ENCODE results near the gene METTL8. TPM values are rescaled to one million over a fixed set of nuclear protein-coding genes. Genes with fewer than 3 reads are reported as not detected.

METTL8 gene
- total and polyA plus RNA-seq, 9 donors: 4.5 to 33.0 (median 17.2) TPM

DNA sequence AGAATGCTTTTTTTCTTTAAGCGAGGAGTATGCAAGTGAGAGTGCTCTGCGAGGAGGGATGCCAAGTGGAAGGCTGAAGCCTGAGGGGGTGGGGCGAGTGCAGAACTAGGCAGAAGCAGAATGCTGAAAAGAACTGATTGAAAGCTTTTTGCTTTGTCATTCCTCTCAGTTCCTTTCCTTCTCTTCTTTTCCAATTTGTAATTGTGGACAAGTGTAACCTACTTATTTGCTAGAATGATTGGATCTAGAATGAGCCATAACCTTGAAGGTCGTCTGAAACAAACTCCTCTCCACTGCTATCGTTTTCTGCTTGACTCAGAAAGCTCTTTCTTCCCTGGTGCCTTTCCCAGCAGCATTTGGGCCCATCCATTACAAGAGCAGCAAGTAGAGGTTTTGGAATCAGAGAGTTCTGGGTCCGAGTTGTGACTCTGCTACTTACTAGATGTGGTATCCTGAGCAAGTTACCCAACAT lies 115.3 kb downstream of the METTL8 start:
- 33 to 36% (median 34%) methylated on average over 6 of the region's 6 CpGs for WGBS, 3 donors
- no peaks in the 10 kb centered on the region for H3K36me3 ChIP-seq
- intact Hi-C loops (cut with DNase I): no loop called here
- TF ChIP-seq EP300 (IDR thresholded peaks at IDR 0.05) (no peak), POLR2A (IDR thresholded peaks at IDR 0.05) (no peak)
- TF ChIP-seq, protein P1, sequence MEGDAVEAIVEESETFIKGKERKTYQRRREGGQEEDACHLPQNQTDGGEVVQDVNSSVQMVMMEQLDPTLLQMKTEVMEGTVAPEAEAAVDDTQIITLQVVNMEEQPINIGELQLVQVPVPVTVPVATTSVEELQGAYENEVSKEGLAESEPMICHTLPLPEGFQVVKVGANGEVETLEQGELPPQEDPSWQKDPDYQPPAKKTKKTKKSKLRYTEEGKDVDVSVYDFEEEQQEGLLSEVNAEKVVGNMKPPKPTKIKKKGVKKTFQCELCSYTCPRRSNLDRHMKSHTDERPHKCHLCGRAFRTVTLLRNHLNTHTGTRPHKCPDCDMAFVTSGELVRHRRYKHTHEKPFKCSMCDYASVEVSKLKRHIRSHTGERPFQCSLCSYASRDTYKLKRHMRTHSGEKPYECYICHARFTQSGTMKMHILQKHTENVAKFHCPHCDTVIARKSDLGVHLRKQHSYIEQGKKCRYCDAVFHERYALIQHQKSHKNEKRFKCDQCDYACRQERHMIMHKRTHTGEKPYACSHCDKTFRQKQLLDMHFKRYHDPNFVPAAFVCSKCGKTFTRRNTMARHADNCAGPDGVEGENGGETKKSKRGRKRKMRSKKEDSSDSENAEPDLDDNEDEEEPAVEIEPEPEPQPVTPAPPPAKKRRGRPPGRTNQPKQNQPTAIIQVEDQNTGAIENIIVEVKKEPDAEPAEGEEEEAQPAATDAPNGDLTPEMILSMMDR (IDR thresholded peaks at IDR 0.05): no peak
- no peaks in the 10 kb centered on the region for H3K4me1 ChIP-seq (ENCODE audit: insufficient read depth)
- no peak overlapping the region for H3K27ac ChIP-seq
- H3K27me3 ChIP-seq: no peaks in the 10 kb centered on the region
- H3K4me3 ChIP-seq: no peak overlapping the region
- DNase-seq: no peak
- no peaks in the 10 kb centered on the region for H3K9me3 ChIP-seq

DNA sequence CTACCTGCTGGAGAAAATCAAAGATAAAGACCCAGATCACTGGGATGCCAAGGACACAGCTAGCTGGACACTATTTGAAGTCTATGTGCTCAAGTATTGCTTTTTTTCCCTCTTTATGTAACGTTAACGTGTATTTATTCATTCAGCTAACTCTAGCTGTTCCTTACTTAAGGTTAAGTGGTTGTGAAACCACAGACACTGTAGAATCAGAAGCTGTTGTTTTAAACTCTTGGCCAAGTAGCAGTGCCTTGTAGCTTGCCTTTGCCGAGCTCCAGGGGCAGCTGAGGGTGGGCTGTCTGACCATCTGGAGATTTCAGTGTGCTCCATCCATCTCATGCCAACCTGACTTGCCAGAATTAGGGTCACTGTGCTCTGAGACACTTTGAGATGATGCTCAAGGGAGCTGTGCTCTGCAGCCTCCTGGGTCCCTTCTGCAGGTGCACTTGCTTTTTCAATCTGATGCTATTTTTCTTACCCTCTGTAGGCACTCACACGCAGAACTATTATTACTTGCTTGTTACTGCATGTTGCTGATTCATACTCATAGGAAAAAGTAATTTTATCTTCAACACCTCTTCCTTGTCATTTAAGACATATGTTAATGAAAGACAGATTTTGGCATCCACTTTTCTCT lies 116.2 kb downstream of the METTL8 start:
- TF ChIP-seq, protein P1 (IDR thresholded peaks at IDR 0.05): no peak
- TF ChIP-seq EP300 (IDR thresholded peaks at IDR 0.05) (no peak), POLR2A (IDR thresholded peaks at IDR 0.05) (no peak)
- Histone ChIP-seq H3K27ac (no peak overlapping the region), H3K27me3 (no peaks in the 10 kb centered on the region), H3K9me3 (no peaks in the 10 kb centered on the region), H3K4me1 (ENCODE audit: insufficient read depth) (no peaks in the 10 kb centered on the region), H3K36me3 (no peaks in the 10 kb centered on the region), H3K4me3 (no peak overlapping the region)
- WGBS, 3 donors: 44 to 74% (median 57%) methylated on average over 4 of the region's 4 CpGs
- intact Hi-C loops (cut with DNase I): no loop called here
- no peak for DNase-seq

DNA sequence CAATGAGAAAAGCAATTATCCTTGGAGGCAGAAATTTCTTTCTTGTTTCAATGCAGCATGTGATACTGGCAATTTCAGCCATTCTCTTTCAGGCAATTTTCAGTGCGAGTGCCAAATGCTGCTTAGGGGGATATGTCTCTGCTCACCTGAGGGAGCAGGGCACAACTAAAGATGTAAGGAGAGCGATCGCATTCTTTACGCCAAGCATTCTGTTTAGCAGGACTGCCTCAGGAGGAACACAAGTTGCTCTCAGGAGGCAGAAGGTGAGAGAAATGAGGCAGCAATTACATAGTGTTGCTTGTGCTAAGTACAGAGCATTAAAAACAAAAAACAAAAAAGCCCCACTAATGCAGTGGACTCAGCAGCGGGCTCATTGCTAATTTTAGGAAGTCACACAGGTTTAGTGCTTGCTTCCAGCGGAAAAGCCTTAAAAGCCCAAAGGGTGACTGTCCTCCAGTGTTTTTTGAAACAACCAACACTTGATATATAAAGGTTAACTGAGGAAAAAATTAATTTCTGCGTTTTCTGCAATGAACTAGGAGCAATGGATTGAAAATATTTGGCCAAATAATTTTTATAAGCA lies 116.9 kb downstream of the METTL8 start:
- Histone ChIP-seq H3K9me3 (no peaks in the 10 kb centered on the region), H3K27me3 (no peaks in the 10 kb centered on the region), H3K4me1 (ENCODE audit: insufficient read depth) (no peaks in the 10 kb centered on the region), H3K36me3 (no peaks in the 10 kb centered on the region), H3K27ac (no peak overlapping the region), H3K4me3 (no peak overlapping the region)
- 71 to 79% (median 74%) methylated on average over 7 of the region's 7 CpGs for WGBS, 3 donors
- TF ChIP-seq POLR2A (IDR thresholded peaks at IDR 0.05) (no peak), EP300 (IDR thresholded peaks at IDR 0.05) (no peak)
- TF ChIP-seq, protein P1 (IDR thresholded peaks at IDR 0.05): no peak
- no peak for DNase-seq
- intact Hi-C loops (cut with DNase I): no loop called here

DNA sequence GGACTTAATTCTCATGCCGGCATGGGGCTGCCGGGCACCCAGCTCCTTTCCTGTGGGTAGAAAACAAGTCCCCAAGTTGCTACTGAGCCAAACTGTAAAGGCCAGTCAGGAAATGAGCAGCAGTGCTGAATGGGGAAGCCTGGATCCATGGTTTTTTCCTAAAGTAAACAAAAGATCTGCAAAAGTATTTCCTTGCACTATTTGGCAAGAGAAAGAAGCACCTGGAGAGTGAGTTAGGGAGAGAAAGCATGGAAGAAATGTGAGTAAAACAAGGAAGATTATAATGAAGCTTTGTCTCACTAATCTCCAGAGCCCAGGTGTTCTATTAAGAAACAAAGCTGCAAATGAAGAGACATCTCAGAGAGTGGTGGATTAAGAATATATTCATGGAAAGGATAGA lies 117.6 kb downstream of the METTL8 start:
- 36 to 42% (median 37%) methylated on average over 2 of the region's 2 CpGs for WGBS, 3 donors
- intact Hi-C loops (cut with DNase I): no loop called here
- Histone ChIP-seq H3K4me3 (no peak overlapping the region), H3K4me1 (ENCODE audit: insufficient read depth) (no peaks in the 10 kb centered on the region), H3K9me3 (no peaks in the 10 kb centered on the region), H3K36me3 (no peaks in the 10 kb centered on the region), H3K27ac (no peak overlapping the region), H3K27me3 (no peaks in the 10 kb centered on the region)
- TF ChIP-seq POLR2A (IDR thresholded peaks at IDR 0.05) (no peak), EP300 (IDR thresholded peaks at IDR 0.05) (no peak)
- TF ChIP-seq, protein P1 (IDR thresholded peaks at IDR 0.05): no peak
- no peak for DNase-seq
